Measurements from ENCODE around the gene CDC16.
A peak's percentile ranks its signal among the peaks of the same experiment; 100 is the strongest.

The CDC16 gene

DNA sequence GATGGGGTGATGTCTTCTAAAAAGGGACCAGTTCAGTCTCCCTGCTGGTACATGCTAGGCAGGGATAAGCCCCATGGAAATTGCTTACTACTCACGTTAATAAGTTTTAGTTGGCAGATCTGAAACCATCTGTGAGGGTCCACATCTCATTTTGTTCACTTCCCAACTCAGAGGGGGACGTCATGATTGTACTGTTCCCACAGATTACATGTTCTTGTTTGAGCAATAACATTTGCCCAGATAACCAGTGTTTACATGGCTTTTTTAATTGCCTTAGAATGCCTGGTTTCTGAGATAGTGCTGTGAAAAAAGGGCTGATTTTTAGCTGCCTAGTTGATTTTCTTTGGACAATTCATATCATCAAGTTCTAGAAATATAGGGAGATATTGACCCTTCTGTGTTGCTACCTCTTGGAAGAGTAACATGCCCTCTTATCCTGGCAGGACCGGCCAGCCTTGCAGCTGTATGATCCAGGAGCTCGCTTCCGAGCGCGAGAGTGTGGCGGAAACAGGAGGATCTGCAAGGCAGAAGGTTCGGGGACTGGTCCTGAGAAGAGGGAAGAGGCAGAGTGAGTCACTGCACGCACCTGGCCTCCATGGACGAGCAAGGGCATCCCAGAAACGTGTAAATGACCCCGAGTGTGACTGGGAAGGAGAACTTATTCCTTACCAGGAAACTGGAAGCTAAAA lies 69.8 kb downstream of the CDC16 start:
- no peak for DNase-seq

DNA sequence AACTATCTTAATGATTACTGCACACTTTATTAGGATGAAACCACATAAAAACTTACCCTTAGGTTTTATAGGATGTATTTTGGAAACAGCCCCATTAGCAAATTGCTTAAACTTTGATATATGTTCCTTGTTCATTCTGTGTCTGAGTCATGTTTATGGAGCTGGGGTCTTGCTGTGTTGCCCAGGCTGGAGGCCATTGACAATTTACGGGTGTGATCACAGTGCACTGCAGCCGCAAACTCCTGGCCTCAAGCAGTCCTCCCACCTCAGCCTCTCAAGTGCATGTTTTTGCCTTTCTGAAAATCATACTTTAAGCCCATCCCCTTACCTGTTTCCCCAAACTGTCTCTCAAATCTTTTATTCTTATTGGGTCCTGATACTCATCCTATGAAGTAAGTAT lies 74.4 kb downstream of the CDC16 start:
- no peak for DNase-seq

DNA sequence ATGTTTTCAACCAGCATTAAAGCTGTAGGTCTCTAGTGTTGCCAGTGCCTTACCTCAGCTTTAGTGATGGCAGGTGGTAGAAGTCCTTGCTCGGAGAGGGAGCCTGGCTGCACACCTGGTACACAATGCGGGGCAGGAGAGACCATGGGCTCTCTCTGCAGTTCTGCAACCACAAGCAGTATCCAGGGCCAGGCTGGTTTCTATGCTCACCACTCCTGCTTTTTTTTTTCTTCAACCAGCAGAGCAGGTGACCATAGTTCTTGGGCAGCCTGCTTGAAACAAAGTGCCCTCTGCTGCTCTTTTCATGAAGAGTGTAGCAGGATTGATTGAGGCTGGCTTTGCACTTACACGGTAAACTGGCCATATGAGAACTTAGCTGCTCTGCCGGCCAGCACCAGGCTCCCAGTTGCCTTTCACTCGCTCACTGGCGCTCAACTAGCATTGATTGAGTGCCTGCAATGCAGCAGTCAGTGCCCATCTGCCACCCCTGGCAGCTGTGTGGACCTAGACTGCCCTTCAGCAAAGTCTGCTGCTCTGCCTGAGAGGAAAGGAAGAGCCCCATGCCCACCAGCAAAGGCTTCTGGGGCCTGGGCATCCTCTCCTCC lies 75.2 kb downstream of the CDC16 start:
- no peak for DNase-seq

DNA sequence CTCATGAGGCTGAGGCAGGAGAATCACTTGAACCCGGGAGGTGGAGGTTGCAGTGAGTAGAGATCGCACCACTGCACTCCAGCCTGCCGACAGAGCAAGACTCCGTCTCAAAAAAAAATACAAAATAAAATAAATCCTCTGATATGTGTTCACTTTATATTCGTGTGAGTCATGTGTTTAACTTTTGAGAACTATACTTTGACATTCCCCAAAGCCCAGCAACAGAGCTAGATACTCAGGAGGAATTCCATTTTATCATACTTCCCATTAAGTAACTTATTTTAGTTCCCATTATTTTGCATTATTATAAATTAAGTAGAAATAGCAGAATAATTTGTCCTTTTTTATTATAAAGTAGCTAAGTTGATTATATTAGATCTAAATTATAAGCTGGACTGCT lies 76.3 kb downstream of the CDC16 start:
- no peak for DNase-seq

DNA sequence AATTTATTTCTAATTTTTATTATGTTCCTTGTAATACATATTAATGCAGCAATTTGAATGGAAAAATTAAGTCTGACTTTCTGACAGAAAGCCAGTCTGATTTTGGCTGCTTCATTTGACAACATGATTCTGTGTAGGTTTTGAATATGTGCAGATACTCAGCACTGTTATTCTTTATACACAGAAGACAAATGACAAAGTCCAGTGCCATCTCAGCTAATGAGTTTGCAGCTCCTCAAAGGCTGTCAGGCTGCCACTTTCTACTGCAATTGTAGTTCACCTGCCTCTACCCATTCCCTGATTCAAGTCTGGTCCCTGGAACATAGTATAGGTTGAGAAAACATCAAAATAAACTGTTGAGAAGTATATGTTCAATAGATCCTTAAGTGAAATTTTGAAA lies 76.7 kb downstream of the CDC16 start:
- DNase-seq: no peak

DNA sequence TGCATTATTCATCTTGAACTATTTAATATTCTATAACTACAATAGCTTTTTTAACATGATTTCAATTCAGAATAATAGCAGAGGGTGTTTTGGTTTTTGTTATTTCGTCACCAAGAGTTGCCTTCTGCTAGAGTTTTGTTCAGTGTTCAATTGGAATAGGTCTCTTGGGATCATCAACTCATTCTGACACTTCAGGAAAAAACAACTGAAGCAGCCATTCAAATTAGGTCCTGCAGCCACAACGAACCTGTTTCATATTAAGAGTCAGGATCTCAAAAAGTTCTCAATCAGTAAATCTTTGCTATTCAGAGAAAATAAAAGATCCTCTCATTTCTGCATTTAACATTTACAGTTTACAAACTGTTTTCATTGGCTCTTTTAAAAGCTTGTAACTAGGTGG lies 77.2 kb downstream of the CDC16 start:
- peak; percentile 31 for DNase-seq

DNA sequence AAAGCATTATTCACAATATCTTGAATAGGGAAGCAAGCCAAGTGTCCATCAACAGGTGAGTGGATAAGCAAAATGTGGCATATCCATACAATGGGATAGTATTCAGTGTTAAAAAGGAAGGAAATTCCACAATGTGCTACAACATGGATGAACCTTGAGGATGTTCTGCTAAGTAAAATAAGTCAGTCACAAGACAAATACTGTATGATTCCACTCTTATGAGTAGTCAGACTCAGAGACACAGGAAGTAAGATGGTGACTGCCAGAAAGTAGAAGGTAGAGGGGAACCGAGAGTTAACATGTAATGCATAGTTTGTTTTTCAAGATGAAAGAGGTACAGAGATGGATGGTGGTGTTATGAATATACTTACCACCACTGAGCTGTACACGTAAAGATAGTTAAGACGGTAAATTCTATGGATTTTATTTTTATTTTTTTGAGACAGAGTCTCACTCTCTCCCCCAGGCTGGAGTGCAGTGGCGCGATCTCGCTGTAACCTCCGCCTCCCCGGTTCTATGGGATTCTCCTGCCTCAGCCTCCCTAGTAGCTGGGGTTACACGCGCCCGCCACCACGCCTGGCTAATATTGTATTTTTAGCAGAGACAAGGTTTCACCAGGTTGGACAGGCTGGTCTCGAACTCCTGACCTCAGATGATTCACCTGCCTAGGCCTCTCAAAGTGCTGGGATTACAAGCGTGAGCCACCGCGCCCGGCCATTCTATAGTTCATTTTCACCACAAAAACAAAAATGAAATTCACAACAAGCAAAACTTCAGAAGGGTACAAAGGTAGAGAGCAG lies 78.6 kb downstream of the CDC16 start:
- DNase-seq: no peak

DNA sequence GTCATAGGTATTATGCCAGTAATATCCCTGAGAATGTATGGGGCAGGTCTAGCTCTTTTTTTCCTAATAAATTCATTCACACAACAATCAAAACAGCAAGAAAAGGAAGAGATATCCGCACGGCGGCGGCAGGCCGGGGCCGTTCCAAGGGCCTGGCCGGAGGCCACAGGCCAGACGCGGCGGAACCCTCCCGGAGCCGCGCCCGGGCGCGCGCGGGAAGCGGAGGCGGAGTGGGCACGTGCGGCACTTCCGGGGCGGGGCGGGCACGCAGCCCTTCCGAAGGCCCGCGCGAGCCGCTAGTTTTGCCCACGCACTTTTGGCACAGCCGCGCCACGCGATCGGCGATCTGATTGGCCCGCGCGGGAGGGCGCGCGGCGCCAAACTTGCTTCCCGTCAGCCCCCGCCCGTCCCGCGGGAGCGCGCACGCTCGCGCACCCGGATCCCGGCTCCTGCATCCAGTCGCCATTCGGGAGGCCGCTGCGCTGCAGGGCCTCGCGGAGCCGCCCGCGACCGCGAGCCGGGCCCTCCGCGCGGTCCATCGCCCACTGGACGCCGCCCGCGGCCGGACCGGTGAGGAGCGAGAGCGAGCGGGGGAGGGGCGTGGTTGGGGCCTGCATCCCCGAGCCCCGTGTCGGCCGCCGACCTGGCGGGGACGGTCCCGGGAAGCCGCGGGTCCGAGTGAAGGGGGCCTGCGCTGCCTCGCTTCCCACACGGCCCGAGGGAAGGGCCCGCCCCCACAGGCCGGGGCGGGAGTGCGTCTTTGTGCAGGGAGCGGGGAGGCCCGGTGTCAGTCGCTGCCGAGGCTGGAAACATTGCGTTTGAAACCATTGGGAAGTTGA lies 79.6 kb downstream of the CDC16 start, which contains the start of gene CHAMP1:
TSS of gene CHAMP1 (plus strand) at position 430 of the 839 bp plus-strand sequence. CDS start 9,340 bp downstream, outside the sequence.
- peak; percentile 64 for DNase-seq

DNA sequence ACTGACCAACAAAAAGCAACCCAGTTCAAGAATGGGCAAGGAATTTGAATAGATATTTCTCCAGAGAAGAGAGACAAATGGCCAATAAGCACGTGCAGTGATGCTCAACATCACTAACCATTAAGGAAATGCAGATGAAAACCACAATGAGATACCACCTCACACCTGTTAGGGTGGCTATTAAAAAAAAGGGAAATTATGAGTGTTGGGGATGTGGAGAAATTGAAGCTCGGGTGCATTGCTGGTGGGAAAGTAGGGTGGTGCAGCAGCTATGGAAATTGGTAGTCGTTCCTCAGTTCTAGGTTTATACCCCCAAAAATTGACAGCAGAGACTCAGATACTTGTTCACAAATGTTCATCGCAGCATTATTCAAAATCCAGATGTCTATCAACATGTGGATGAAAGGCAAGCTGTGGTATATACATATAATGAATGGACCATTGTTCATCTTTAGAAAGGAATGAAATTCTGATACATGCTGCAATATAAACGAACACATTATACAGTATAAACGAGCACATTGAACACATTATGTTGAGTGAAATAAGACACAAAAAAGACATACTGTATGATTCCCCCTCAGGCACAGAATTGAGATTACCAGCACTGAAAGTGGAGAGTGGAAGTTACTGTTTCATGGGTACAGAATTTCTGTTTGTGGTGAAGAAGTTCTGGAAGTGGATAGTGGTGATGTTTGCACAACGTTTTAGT lies 80.5 kb downstream of the CDC16 start:
- DNase-seq: no peak

DNA sequence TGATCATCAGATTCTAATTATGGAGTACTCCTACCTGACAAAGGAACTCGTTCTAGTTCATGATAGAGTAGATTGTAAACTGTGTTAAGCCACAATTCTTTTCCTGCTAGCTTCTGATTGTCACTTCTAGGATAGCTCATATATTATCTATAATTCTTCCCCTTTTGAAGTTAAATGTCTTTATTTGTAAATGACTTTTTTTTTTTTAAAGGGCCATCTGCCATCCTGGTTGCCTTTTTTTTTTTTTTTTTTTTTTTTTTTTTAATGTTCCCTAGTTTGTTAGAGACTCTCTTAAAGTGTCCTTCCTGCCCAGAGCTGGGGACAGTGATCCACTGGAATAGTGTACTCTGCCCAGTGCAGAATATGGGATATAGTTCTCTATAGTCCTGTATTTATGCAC lies 83.9 kb downstream of the CDC16 start:
- no peak for DNase-seq

DNA sequence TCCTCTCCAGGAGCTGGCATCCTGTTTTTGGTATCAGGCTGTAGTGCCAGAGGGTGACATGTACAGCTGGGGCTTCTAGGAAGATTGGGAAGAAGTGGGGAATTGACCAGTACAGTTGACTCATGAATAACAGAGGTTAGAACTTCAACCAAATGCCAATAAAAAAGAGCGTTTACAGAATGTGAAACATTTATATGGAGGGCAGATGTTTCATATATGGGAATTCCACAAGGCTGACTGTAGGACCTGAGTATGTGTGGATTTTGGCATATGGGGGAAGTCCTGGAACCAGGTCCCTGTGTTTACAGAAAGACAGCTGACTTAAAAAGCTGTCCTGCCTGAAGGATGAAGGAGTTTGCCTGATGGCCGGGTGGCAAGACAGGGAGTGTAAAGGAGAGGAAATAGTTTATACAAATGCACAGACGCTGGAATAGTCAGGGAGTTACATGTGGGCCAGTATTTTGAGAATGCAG lies 84.8 kb downstream of the CDC16 start:
- DNase-seq: no peak

DNA sequence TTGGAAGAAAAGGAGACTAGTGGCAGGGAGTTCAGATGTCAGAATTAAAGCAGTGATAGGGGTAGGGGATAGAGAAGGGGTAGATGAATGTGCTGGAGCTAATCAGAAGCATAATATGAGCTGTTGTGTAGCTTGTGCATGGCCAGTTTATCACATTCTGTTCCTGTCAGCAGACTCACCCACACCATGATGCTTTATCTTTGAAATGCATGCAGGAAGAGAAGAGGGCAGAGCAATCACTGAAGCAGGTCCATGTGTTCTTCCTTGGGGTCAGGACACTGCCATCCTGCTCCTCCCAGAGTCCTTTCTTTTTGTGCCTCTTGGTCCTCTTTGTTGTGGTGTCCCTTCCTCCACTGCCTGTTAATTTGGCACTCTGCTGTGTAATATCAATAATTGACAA lies 85.4 kb downstream of the CDC16 start:
- DNase-seq: no peak

DNA sequence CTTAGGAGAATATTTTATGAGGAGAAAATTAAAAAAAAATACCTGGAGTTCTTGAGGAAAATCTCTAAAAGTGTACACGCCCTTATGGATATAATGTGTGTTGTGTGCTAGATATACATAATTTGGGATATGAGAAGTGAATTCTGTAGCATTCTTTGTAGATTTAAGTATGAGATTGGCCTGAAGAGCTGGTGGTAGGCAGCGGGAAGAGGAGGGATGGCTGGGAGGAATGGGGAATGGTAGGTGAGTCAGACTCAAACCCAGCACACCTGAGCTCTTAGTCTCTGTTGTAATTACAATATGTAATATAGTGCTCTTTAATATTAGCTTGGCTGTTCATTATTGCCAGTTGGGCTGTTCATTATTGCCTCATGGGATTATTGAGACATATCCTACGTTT lies 86.6 kb downstream of the CDC16 start:
- no peak for DNase-seq
